HUDEP-2 (cell line): Measurements from ENCODE around the gene NPTN.
A peak's percentile ranks its signal among the peaks of the same experiment; 100 is the strongest.
"Not testable (repeated sequence)": the region's sequence is repeated elsewhere in the genome, so short reads cannot be mapped to it uniquely, and the experiment has no call there.

Experiments
- DNase-seq, 76 experiments: peaks; one replicate each; lab custom pipeline; 2025; ENCODE audit not compliant: unreplicated experiment in 76 of 76; lab: John Stamatoyannopoulos, UW

The NPTN gene

DNA sequence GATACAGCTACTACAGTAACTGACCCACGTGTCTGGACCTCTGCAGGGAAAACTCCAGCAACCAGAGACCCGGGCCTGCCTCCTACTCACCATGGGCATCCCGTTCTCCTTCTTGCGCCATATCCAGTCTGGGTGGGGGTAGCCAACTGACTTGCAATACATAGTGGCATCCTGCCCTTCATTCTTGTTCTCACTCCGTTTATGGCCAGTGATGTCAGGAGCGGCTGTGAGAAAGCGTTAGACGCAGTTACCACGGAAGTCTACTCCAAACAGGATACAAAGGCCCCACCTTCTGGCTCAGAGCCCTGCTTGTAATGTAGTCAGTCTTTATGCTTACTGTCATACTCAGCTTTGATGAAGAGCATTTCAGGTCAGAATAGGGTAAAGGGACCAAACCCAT is 59.6 kb downstream of the NPTN start:
- DNase-seq = no peak

DNA sequence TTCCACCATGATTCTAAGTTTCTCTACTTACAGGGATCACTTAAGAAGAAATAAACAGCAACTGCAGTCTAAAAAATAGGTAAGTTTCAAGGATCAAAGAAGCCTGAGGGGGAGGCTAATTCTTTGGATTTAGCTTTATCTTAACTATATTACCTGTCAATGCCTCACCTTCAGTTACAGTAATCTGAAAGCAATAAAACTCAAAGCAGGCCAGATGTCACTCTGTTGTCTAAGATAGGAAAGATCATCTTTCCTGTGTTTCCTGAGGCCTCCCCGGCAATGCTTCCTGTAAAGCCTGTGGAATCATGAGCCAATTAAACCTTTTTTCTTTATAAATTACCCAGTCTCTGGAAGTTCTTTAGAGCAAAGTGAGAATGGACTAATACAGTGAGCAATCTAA is 60.2 kb downstream of the NPTN start:
- DNase-seq = no peak

DNA sequence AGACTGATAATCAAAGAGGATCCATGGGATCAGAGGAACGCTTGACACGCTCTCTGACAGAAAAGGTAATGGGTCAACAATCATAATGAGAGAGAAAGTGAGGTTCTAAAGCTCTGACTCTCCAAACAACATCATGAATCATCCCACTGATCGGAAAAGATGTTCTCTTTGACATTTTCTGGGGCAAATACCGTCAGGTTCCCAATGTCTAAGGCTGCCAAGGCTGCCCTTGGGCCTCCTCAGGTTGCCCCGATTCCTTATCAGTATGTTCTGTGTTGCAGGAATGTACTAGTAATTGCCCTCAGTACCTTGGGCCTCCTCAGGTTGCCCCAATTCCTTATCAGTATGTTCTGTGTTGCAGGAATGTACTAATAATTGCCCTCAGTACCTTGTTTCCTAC is 60.9 kb downstream of the NPTN start:
- no peak for DNase-seq

DNA sequence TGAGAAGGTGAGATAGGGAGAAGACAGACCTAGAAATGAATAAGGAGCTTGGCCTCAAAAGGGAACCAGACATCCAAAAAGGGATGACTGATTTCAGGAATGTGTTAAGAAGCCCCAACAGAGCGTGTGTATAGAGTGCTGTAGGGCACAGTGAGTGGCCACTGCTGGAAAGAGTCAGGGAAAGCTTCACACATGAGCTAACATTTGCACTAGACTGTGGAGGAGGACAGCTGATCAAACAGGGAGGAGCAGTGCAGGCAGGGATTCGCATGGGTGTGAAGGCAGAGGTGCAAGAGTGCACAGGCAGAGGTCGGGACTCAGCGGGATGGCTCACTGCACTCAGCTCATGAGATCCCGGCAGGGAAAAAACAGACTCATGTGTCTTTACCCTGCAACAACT is 61.8 kb downstream of the NPTN start:
- no peak for DNase-seq

DNA sequence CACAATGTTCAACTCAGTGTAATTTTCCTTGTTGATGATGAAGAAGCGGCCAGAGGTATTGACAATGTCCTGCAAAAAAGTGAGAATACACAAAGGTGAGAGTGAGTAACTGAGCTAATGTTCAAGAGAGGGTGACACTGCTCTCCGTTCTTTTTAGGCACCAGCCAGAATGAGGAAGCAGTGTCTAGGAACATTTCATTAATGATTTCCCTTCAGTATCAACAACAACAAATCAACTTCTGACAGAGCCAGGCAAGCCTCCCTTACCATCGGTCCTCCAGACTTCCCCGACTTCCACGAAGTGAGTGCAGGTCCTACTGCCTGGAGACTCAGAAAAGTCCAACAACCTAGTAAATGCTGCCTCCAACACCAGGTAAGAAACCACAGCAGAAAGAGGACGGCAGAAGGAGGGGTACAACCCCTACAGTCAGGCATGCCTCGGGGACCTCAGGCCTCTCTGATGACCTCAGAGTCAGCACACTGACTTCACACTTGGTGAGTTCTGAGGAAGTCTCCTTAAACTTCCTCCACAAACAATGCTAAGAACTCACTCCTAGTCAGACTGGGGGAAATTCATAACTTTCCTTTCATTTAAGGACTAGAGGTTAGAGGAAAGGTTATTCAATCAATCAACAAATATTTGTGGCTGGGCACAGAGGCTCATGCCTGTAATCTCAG is 62.7 kb downstream of the NPTN start:
- DNase-seq = no peak

DNA sequence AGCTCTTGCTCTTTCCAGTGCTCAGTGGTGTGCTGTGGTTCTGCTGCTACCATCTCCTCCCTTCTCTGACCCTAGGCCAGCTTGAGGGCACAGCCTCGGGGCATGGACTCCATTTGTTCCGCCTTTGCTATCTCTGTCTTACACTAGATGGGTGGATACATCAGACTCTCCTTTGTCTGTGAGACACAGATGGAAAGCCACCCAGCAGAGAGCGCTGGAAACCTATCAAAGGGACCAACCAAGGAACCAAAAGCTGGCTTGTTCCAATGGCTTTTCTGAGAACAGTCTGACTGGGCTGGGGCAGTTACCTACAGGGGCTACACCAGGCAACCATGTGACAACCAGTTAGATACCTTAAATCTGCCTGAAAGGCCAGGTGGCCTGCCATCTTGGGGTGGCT is 63.8 kb downstream of the NPTN start:
- peak in 73 of 76 experiments; percentile 8 to 88 (median 66) for DNase-seq

DNA sequence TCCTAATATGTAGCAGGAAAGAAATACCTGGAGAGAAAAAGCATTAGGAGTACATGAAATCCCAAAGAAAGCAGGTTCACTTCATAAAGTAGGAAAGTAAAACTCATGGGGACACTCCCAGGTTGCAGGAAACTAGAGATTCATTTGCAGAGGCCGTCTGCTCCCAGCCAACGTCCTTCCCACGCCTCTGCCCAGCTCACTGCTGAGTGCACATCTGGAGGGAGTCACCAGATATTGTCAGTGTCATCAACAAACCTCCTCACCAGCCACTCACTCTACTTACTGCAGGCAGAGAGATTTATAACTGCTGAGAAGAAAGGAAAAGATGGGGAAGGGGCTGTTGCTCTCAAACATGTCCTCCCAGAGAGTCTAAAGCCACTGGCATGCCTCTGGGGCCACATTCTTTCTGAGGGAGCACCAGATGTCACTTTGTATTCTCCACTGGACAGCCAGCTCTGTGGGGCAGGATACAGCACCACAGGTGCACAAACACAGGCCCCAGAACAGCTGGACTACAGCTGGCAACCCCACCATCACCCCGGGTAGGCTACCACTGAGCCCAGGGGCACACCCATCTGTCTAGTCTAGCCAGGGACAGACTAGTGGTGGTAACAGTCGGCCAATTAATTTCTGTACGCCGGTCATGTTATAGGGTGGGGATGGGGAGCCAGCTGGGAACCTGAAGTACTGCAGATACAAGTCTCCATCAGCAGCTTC is 64.5 kb downstream of the NPTN start:
- DNase-seq = no peak

DNA sequence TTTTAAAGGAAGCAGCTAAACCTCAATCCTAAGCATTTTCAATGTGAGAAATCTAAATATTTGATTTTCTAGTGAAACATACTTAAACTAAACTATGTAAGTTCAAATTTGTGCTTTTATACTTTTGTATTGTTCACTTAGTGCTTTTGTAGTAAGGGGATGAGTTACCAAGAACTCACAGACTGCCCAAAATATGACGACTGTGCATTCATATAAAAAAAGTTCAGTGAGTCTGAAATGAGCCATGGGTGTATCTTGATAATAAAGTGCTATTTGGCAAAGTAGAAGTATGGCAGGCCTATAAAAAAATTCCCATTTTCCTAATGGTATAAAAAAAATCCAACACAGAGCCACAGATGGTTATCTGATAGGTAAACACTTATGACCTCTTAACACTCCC is 66.2 kb downstream of the NPTN start:
- no peak for DNase-seq

DNA sequence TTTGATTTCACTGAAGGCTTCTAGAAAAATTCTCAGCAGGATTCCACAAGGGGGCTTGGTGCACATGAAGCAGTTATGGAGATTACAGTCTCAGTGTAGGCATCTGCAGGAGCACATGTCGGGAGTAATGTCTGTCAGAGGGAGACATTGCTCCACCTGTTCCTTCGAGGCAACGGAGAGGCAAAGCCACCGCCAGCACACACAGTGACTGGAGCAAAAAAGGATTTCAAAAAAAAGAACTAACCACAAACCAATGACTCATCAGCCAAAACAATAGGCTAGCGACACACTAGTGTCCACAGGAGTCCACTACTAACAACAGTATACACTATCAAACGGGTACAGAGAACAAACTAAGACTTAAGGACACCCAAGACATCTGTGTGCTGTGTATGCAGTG is 68.9 kb downstream of the NPTN start:
- peak in 44 of 76 experiments; percentile 5 to 71 (median 22) for DNase-seq

DNA sequence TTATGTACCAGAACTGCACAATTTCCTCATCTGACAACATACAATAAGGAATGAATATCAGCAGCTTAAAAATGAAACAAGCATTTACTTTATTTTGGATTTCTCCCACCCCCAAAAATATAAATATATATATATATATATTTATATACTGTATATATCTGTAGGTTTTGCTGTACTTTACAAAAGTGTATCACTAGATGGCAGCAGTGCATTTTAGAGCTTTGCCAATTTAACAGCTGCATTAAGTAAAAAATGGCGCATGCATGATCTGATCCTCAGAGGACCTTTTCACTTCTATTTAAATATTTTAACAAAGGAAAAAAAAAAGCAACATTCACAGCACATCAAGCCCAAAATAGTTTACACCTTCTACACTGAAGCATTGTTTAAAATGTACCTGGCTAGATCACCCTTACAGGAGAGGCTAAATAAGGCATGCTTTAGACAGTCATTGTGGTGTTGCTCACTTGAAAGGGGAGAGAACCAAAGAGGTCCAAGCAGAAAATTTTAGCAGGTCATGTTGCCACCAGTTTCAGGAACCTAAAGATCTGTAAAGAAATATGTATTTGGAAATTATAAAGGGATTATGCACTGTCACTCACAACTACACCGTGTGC is 72.6 kb downstream of the NPTN start:
- DNase-seq = peak in 26 of 76 experiments; percentile 5 to 50 (median 24)

DNA sequence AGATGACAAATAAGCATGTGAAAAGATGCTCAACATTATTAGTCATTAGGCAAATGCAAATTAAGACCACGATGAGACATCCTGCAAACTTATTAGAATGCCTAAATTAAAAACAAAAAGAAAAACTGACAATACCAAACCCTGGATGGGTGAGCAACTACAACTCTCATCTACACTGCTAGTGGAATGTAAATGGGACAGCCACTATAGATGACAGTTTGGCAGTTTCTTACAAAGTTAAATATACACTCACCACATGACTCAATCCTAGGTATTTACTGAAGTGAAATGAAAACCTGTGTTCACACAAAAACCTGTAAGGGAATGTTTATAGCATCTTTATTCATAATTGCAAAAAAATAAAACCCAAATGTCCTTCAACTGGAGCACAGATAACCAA is 74.7 kb downstream of the NPTN start:
- no peak for DNase-seq

DNA sequence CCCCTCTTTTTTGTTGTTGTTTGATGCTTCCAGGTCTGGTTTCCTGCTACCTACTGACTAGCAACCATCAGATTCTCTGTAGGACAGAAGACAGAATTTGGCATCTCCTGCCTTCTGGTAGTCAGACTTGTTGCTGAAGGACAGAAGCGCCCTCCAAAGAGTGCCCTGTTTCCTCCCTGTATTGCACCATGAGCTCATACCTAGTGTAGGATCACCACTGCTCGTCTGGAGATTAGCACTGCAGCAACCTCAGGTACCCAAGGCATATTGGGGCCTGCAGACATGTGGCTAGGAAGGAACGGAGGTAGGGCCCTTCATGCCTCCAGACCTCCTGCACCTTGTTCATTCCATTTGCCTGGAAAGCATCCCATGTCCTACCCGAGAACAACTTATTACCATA is 78.1 kb downstream of the NPTN start:
- no peak for DNase-seq

DNA sequence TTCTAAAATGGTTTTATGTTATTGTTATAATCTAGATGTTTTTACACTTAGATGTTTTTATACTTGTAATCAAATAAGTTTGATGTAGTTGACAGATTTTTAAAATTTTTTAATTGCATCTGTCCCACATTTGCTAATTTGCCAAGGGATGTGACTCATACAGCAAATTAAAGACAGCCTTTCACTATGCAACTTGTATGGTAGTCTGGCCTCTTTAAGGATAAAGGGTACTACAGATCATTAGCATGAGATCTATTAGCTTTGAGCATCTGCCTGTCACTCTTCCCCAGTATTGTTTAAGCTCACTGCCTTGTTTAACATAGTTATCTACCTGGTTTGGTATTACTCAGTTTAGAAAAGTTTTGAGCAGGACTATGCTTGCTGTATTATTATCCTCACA is 83.0 kb downstream of the NPTN start:
- DNase-seq = no peak

DNA sequence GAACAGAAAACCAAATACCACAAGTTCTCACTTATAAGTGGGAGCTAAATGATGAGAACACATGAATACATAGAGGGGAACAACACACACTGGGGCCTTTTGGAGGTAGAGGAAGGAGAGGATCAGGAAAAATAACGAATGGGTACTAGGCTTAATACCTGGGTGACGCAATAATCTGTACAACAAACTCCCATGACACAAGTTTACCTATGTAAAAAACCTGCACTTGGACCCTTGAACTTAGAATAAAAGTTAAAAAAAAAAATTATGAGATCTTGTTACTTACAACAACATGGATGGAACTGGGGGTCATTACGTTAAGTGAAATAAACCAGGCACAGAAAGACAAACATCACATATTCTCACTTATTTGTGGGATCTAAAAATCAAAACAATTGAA is 84.3 kb downstream of the NPTN start:
- DNase-seq = not testable (repeated sequence)

DNA sequence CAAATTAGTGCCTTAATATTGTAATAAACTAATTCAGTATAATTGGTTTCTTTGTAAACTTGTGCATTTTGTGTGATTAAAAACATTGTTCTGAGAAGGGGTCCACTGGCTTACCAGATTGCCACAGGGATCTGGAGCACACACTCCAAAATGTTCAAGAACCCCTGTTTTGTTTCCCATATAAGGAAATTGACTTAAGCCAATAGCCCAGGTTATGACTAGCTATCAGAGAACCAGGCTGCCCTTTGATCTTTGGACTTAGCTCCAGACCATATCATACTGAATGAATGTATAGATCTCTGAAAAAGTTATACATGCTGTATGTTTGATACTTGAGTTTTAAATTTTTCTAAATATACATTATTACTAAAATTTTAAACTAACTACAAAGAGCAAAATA is 91.7 kb downstream of the NPTN start:
- DNase-seq = no peak

DNA sequence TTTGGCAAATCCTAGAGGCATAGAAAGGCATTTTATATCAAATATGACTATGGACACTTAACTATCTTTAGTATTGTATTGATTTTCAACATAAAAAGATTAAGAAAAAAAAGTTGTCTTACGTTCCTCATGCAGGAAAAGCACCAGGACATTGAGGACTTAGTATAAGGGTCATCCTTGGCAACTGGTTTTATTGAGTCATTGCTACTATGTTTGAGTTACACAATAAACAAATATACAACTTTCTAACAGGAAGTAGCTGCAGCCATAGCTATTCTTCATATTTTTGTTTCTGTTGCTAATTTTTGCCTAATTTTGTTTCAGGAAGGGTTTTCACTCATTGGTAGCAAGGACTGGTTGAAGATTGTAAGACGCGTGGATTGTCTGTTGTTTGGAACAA is 93.0 kb downstream of the NPTN start:
- no peak for DNase-seq

DNA sequence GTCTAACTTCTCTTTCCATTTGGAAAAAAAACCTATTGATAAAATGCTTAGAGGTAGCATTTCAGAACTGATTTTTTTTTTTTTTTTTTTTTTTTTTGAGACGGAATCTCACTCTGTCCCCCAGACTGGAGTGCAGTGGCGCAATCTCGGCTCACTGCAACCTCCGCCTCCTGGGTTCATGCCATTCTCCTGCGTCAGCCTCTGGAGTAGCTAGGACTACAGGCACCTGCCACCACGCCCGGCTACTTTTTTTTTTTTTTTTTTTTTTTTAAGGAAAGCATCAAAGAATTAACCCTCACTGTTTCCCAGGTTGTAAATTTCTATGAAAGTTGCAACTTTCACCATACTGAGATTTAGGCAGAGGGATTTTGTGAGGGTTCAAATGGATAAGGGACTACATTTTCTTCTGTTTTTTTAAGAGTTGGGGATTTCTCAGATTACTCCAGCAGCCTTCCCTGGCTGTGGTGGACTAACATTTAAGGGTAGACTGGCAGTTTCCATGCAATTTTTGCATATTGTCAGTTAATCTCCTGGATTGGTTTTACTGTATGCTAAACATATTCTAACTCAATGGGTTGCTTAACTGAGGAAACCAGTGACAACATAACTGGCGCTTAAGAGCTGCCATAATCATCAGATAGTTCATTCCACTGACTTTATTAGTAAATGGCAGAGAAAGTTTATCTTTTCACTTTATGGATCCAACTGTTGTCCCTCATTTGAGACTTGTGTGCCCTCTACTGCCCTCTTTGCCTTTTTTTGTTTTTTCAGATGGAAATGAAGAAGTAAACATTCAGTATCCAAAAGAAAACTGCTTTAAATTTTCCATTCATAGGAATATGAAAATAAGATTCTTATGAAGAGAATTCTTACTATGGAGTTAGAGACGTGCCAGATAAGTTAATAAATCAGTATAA is 93.7 kb downstream of the NPTN start:
- no peak for DNase-seq

DNA sequence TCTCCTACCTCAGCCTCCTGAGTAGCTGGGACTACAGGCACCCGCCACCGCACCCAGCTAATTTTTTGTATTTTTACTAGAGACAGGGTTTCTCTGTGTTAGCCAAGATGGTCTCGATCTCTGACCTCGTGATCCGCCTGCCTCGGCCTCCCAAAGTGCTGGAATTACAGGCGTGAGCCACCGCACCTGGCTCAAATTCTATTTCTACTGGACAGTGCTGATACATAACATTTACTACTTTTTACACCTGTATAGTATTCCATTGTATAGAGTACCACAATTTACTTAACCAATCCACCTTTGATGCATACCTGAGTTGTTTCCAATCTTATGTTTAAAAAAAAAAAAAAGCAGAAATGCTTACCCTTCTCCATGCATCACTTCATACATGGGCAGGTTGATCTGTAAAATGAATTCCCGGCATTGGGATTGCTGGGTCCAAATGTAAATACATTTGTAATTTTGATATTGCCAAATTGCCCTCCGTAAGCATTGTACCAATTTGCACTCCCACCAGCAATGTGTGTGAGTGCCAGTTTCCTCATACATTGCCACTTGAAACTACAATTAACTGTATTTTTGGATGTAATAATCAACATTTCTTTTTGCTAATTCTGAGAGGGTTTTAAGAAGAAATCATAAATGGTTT is 94.5 kb downstream of the NPTN start:
- no peak for DNase-seq

DNA sequence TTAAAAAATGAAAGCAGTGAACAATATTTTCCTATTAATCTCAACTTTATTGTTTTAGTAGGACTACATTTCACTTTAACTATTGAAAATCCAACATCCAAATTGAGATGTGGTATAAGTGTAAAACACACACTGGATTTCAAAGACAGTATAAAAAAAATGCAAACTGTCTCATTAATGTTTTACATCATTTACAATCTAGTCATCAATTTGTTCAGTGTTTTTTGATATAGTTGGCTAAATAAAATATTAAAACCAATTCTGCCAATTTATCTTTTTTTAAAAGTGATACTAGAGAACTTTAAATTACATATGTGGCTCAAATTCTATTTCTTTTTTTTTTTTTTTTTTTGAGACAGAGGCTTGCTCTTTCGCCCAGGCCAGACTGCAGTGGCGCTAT is 95.1 kb downstream of the NPTN start:
- DNase-seq = no peak

DNA sequence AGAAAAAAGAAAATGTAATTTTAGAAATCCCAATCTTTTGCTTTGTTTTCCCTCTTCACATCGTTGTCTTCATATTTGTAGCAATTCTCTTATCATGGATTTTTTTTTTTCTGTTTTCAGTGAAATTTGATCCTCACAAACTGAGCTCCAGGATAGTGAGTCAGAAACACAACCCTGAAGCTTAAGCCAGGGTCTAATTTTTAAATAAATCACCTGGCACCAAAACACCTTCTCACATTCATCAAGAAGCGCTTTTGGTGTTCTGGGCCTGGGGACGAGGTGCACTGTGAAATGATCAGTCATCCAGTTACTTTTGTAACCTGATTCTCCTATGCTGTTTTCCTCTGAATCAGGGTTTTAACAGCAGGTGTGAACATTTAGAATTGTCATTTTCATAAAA is 102.5 kb downstream of the NPTN start:
- DNase-seq = no peak

DNA sequence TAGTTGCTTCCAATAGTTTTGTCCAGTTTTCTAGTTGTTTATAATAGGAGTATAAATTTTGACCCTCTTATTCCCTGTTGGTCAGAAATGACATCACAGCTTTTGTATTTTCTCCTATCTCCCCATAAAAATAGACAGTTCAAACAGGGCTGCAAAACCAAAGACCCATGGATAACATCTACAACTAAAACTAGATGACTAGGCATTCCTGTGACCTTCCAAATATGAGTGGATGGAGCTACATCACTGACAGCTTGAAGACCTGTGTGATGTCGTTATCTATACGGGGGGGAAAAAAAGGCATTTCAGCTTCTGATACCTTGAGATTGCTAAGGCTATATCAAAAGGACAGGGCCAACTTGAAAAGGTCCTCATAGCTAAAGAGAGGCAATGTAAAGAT is 105.6 kb downstream of the NPTN start:
- no peak for DNase-seq
